Testis (tissue), 3 donors: ENCODE results near the gene HES5. TPM values are rescaled to one million over a fixed set of nuclear protein-coding genes. Genes with fewer than 3 reads are reported as not detected.

Experiments
- DNase-seq: peaks from one replicate; pipeline ENCODE4 v3.0.0-alpha.2; 2019
- H3K27ac ChIP-seq, 2 donors: fragments of 200-600 bp; sonication (generic); one replicate each; pipeline ENCODE4 v1.5.1; 2019
- H3K27me3 ChIP-seq: fragments of 200-600 bp; sonication (generic); one replicate; pipeline ENCODE4 v1.5.1; 2019
- H3K36me3 ChIP-seq: fragments of 200-600 bp; sonication (generic); one replicate; pipeline ENCODE4 v1.5.1; 2017; ENCODE audit warnings: low read depth; ENCODE audit errors: missing control alignments
- H3K4me1 ChIP-seq: fragments of 200-600 bp; sonication (generic); one replicate; pipeline ENCODE4 v1.5.1; 2019
- H3K4me3 ChIP-seq, 2 donors: fragments of 200-600 bp; sonication (generic); one replicate each; pipeline ENCODE4 v1.5.1; 2017 to 2019
- H3K9me3 ChIP-seq: fragments of 200-600 bp; sonication (generic); one replicate; pipeline ENCODE4 v1.5.1; 2017
- POLR2A ChIP-seq: fragments of 450-650 bp; IDR thresholded peaks from one replicate; pipeline ENCODE4 v1.6.1; 2017; ENCODE audit warnings: antibody characterized with exemption, mild to moderate bottlenecking, moderate library complexity
- WGBS, 2 donors: methylation state at CpG; one replicate each; pipeline ENCODE4 v1.1.5; 2018; 5-methylcytosine and 5-hydroxymethylcytosine counted together
- intact Hi-C: fragments of 100-400 bp; cut with DNase I; formaldehyde crosslinking; loops from one replicate; pipeline ENCODE4 v1.15.1; 2023; ENCODE audit warnings: low total_unique reads
- polyA plus RNA-seq: library from polyadenylated mRNA; stranded (reverse); fragments of 350-450 nt; fragmentation: Illumina TruSeq; extraction: RNeasy Lipid Tissue Mini Kit (QIAGEN cat#74804); gene quantifications from one replicate; pipeline ENCODE4 v1.2.3, GENCODE V29; 2014; ENCODE audit warnings: low read depth, low replicate concordance; ENCODE audit not compliant: insufficient read depth
- total RNA-seq, 2 donors: library from RNA; depleted of rRNA; stranded (reverse); fragments of >200 nt; gene quantifications; one replicate each; pipeline ENCODE4 v1.2.3, GENCODE V29; 2016
- TF ChIP-seq, protein P1 (sequence below), 3 experiments: fragments of 450-650 bp in 2 of 3; fragments of 200-600 bp in 1 of 3; sonication (generic) in 1 of 3; IDR thresholded peaks; one replicate each; pipeline ENCODE4 v1.5.1; 2016 to 2019; ENCODE audit warnings: antibody characterized with exemption in 3 of 3, mild to moderate bottlenecking in 2 of 3, moderate library complexity in 1 of 3

Gene HES5
- total and polyA plus RNA-seq, 3 donors from 2014 or later = 1.1 to 4.2 (median 2.8) TPM

DNA sequence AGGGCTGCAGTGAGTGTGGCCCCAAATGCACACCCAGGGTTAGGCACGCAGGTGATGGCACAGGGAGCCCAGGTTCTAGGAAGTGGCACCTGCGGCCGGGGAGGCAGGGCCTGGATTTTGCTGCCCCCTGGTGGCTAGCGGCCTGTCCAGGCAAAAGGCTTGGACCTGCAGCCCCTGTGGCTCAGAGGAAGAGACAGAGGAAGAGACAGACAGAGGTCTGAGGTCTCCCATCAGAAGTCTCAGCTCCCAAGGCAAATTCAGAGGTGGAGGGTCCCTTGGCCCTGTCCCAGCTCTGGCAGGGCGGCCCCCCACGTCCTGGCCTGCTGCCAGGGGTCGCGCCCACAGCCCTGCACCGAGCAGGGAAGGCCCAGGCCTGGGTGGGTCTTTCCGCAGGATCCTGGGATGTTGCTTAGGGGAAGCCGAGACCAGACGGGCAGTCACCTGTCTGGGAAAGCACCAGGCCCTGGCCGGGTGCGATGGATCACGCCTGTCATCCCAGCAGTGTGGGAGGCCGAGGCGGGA is 18.1 kb upstream of the HES5 start:
- Histone ChIP-seq H3K27ac (peak overlapping the region; percentile 81 to 95), H3K27me3 (no peaks in the 10 kb centered on the region), H3K9me3 (no peaks in the 10 kb centered on the region), H3K36me3 (no peaks in the 10 kb centered on the region), H3K4me3 (no peak overlapping the region), H3K4me1 (peaks cover 54% of the 10 kb centered on the region)
- WGBS, 2 donors = 13 to 31% methylated on average over 4 to 17 of the region's 17 CpGs
- TF ChIP-seq, protein P1, sequence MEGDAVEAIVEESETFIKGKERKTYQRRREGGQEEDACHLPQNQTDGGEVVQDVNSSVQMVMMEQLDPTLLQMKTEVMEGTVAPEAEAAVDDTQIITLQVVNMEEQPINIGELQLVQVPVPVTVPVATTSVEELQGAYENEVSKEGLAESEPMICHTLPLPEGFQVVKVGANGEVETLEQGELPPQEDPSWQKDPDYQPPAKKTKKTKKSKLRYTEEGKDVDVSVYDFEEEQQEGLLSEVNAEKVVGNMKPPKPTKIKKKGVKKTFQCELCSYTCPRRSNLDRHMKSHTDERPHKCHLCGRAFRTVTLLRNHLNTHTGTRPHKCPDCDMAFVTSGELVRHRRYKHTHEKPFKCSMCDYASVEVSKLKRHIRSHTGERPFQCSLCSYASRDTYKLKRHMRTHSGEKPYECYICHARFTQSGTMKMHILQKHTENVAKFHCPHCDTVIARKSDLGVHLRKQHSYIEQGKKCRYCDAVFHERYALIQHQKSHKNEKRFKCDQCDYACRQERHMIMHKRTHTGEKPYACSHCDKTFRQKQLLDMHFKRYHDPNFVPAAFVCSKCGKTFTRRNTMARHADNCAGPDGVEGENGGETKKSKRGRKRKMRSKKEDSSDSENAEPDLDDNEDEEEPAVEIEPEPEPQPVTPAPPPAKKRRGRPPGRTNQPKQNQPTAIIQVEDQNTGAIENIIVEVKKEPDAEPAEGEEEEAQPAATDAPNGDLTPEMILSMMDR (IDR thresholded peaks at IDR 0.05) = peak; percentile 91 to 94 (median 93)
- TF ChIP-seq POLR2A = no peak
- intact Hi-C loops = loop anchor here (5.0 kb wide), 1 partner anchor 136 kb away; the partner anchor contains the start of gene PEX10
- DNase-seq = peak; percentile 88

DNA sequence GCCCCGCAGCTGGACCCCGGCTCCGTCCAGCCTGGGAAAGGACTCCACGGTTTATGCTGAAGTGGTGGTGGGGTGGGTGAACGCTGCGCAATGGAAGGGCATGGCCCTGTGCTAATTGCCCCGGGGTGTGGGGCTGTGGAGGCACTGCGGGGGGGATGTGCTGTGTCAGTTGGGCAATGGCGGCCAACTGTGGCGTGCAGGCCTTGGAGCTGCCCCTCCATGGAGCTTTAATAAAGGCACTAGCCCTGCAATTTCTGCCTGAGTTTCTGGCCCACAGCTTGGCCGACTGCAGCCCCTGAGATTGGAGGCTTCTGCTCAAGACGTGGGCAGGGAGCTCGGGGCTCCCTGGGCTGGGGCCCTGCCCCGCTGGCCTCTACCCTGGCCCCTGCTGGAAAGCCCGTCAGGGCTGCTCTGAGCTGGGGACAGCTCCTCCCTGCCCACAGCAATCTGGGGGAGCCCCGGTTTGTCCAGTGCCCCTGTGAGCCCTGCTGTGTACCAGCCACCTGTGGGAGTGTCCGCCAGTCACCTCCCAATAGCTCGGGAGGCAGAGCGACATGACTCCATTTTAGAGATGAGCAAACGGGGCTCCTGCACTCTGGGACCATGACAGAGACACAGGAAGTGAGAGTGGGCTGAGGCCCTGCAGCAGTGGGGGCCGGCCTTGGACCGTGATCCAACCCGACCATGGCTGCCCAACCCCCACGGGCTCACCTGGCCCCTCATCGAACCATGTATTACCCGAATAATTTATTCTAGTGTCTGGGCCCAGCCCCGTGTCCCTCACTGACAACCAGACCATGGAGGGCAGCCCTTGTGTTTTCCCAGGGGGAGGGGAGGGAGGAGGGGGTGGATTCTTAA is 17.4 kb upstream of the HES5 start:
- H3K27me3 ChIP-seq = no peaks in the 10 kb centered on the region
- H3K4me3 ChIP-seq = peak overlapping the region; percentile 50 to 61
- no peaks in the 10 kb centered on the region for H3K36me3 ChIP-seq
- no peak for DNase-seq
- TF ChIP-seq POLR2A = no peak
- TF ChIP-seq, protein P1 (IDR thresholded peaks at IDR 0.05) = no peak
- H3K9me3 ChIP-seq = no peaks in the 10 kb centered on the region
- intact Hi-C loops = loop anchor here (5.0 kb wide), 1 partner anchor 135 kb away; the partner anchor contains the start of gene PEX10
- peaks cover 54% of the 10 kb centered on the region for H3K4me1 ChIP-seq
- WGBS, 2 donors = 17 to 26% methylated on average over 3 to 27 of the region's 27 CpGs
- H3K27ac ChIP-seq = peak overlapping the region; percentile 56 to 95

DNA sequence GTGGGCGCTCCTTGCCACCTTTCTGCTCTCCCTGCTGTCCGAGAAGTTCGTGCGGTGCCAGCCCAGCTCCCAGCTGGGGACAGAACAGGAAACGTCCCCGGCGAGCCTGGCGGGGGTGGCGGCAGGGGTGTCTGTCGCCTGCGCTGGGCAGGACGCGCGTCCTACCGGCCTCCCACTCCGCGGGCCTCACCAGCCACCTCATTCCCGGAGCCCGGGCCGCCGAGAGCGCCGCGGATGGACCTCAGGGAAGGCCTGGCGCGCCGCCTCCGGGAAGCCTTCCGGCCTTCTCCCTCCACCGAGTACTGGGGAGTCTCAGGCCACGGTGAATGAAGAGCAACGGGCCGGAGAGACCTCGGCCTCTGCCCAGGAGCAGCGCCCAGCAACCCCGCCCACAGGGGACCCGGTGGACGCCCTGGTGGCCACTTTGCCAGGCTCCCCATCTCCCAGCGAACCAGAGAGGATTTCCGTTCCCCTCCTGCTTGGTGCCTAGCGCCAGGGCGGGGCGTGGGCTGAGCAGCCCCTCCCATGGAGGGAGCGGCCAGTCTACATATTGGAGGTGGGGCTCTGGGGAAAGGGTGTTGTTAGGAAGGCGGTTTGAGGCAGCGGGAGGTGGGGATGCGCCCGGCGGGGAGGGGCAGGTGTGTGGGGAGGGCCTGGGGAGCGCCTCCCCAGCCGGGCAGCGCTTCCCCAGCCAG is 16.6 kb upstream of the HES5 start:
- DNase-seq = peak; percentile 79
- Histone ChIP-seq H3K4me1 (peaks cover 54% of the 10 kb centered on the region), H3K27me3 (no peaks in the 10 kb centered on the region), H3K36me3 (no peaks in the 10 kb centered on the region), H3K9me3 (no peaks in the 10 kb centered on the region), H3K4me3 (peak overlapping the region; percentile 50 to 61), H3K27ac (peak overlapping the region; percentile 56 to 95)
- intact Hi-C loops = loop anchor here (5.0 kb wide), 1 partner anchor 134 kb away; the partner anchor contains the start of gene PEX10
- TF ChIP-seq, protein P1 (IDR thresholded peaks at IDR 0.05) = peak in 1 of 3 experiments; percentile 2
- no peak for TF ChIP-seq POLR2A
- 1% methylated on average over 41 of the region's 52 CpGs; no CpG with 5 or more reads in 1 of the 2 donors for WGBS, 2 donors

DNA sequence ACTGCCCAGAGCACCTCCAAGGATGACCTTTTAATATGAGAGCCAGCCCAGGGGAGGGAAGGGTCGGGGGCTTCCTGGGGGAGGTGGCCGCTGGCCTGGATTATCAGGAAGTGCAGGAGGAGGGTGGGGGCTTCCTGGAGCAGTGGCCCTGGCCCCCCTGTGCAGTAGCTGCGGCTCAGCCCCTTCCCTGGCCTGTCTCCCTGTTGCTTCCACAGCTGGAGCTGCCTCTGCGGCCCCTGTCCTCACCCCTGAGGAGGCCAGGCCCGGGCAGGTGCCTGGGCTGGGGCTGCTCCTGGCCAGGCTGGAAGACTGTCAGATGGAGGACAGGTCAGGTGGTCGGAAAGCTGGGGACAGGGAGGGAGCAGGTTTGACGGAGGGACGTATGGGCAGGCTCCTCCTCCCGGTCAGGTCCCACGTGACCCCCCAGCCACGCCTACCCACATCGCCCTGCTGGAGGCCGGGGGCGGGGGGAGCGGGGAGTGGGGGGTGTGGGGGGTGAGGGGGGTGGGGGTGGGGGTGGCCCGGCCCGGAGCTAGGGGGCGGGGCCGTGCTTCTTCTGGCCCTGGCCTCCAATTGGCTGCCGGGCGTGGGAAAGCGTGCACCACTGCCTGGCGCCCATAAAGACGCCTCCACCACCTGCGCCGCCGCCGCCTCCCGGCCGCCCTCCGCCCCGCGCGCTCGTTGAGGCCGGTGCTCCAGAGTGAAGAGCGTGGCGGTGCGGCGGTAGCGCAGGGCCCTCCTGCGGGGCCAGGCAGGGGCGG is 15.9 kb upstream of the HES5 start:
- intact Hi-C loops = loop anchor here (5.0 kb wide), 1 partner anchor 134 kb away; the partner anchor contains the start of gene PEX10
- H3K4me1 ChIP-seq = peaks cover 56% of the 10 kb centered on the region
- no peaks in the 10 kb centered on the region for H3K27me3 ChIP-seq
- H3K27ac ChIP-seq = peak overlapping the region; percentile 68 to 95
- peak overlapping the region; percentile 50 to 61 for H3K4me3 ChIP-seq
- peak; percentile 90 for DNase-seq
- WGBS, 2 donors = 5 to 7% methylated on average over 4 to 36 of the region's 43 CpGs
- TF ChIP-seq, protein P1 (IDR thresholded peaks at IDR 0.05) = no peak
- TF ChIP-seq POLR2A = no peak
- H3K9me3 ChIP-seq = no peaks in the 10 kb centered on the region
- no peaks in the 10 kb centered on the region for H3K36me3 ChIP-seq
